Suprapubic skin (tissue), 3 donors: ENCODE measurements around the gene ATP9B.

ENCODE experiments used
- CTCF ChIP-seq, 2 donors: fragments of 200-600 bp in 1 of 2; fragments of 450-650 bp in 1 of 2; sonication (generic) in 1 of 2; IDR thresholded peaks; one replicate each; pipeline ENCODE4 v1.5.1; 2016 to 2019; ENCODE audit warnings: antibody characterized with exemption in 2 of 2, mild to moderate bottlenecking in 1 of 2, moderate library complexity in 1 of 2
- EP300 ChIP-seq: sonication (generic); formaldehyde crosslinking; IDR thresholded peaks from one replicate; pipeline ENCODE4 v1.6.1; 2017; ENCODE audit warnings: antibody characterized with exemption
- POLR2A ChIP-seq, 2 donors: fragments of 450-650 bp; IDR thresholded peaks; one replicate each; pipeline ENCODE4 v1.6.1; 2017; ENCODE audit warnings: antibody characterized with exemption in 2 of 2, mild to moderate bottlenecking in 2 of 2, moderate library complexity in 2 of 2

GRCh38 chr18:79327199-79327721 is 258.1 kb downstream of the ATP9B start:
- no peak for TF ChIP-seq POLR2A (IDR thresholded peaks at IDR 0.05)
- no peak for TF ChIP-seq EP300
- TF ChIP-seq CTCF (IDR thresholded peaks at IDR 0.05), result no peak
